Smooth muscle cell (in vitro differentiated cells): ENCODE results near the gene TGFB2. TPM values are rescaled to one million over a fixed set of nuclear protein-coding genes. Genes with fewer than 3 reads are reported as not detected.

Experiments
- DNase-seq: peaks from one replicate; lab custom pipeline; 2025; ENCODE audit not compliant: unreplicated experiment; lab: John Stamatoyannopoulos, UW
- H2AFZ ChIP-seq: fragments of 200-600 bp; sonication (generic); 2 replicates; pipeline ENCODE4 v1.6.0; 2016; ENCODE audit warnings: antibody characterized with exemption, low read depth, mild to moderate bottlenecking
- H3F3A ChIP-seq: fragments of 200-600 bp; sonication (generic); 2 replicates; pipeline ENCODE4 v1.6.0; 2017; ENCODE audit warnings: antibody characterized with exemption, low read depth
- H3K27ac ChIP-seq: fragments of 200-600 bp; sonication (generic); 2 replicates; pipeline ENCODE4 v1.5.1; 2016; ENCODE audit warnings: low read depth, mild to moderate bottlenecking
- H3K27me3 ChIP-seq: fragments of 200-600 bp; sonication (generic); 2 replicates; pipeline ENCODE4 v1.6.1; 2016; ENCODE audit warnings: low read depth, mild to moderate bottlenecking
- H3K36me3 ChIP-seq: fragments of 200-600 bp; sonication (generic); 2 replicates; pipeline ENCODE4 v1.5.1; 2016; ENCODE audit warnings: low read depth
- H3K4me1 ChIP-seq: fragments of 200-600 bp; sonication (generic); 2 replicates; pipeline ENCODE4 v1.5.1; 2016; ENCODE audit warnings: low read depth
- H3K4me2 ChIP-seq: fragments of 200-600 bp; sonication (generic); 2 replicates; pipeline ENCODE4 v1.6.0; 2016; ENCODE audit warnings: mild to moderate bottlenecking
- H3K4me3 ChIP-seq: fragments of 200-600 bp; sonication (generic); 2 replicates; pipeline ENCODE4 v1.5.1; 2016; ENCODE audit warnings: mild to moderate bottlenecking
- H3K79me2 ChIP-seq: fragments of 200-600 bp; sonication (generic); 2 replicates; pipeline ENCODE4 v1.6.0; 2016; ENCODE audit warnings: low read depth, mild to moderate bottlenecking
- H3K9ac ChIP-seq: fragments of 200-600 bp; sonication (generic); 2 replicates; pipeline ENCODE4 v1.6.0; 2016; ENCODE audit warnings: low read depth
- H3K9me3 ChIP-seq: fragments of 200-600 bp; sonication (generic); replicated peaks from 2 replicates; pipeline ENCODE4 v1.5.1; 2016; ENCODE audit warnings: low read depth
- H4K20me1 ChIP-seq: fragments of 200-600 bp; sonication (generic); 2 replicates; pipeline ENCODE4 v1.6.0; 2016; ENCODE audit warnings: low read depth
- WGBS: methylation state at CpG from one replicate; pipeline ENCODE4 v1.1.7; 2016; ENCODE audit warnings: low lambda C conversion rate; 5-methylcytosine and 5-hydroxymethylcytosine counted together
- polyA plus RNA-seq: library from polyadenylated mRNA; unstranded; fragments of >200 nt; fragmentation: Nextera tagmentation; extraction: Ambion mirVana; gene quantifications from 2 replicates; pipeline ENCODE4 v1.2.1, GENCODE V29; 2016
- total RNA-seq: library from RNA; depleted of rRNA; stranded (reverse); fragments of >200 nt; gene quantifications from 2 replicates; pipeline ENCODE4 v1.2.3, GENCODE V29; 2014
- TF ChIP-seq, protein P1 (sequence below): fragments of 200-600 bp; sonication (generic); IDR thresholded peaks from 2 replicates; pipeline ENCODE4 v1.5.1; 2017; ENCODE audit warnings: borderline replicate concordance, mild to moderate bottlenecking, antibody characterized with exemption; ENCODE audit not compliant: insufficient read depth, poor library complexity, severe bottlenecking

Gene TGFB2
- total and polyA plus RNA-seq, 2 experiments from 2014 or later, result 29.1 to 63.3 TPM

DNA sequence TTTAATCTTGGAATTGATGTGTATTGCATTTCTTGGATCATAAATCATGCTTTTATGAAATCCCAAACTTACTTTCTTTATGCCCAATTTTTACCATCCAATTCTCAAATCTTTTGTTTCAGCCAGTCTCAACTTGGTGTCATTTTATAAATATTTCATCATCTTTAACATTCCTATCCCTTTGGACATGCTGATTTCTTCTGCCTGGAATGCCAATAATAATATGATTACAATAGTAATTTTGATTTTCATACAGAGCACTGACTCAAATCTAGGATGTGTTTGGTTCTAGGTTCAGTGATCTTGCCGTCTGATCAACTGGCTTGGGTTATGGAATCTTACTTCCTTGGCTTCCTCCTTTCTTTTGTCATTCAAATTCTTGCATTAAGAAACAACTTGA, 47.3 kb upstream of the TGFB2 start:
- H3K27me3 ChIP-seq, result no peaks in the 10 kb centered on the region
- peaks cover 18% of the 10 kb centered on the region for H3K79me2 ChIP-seq
- peaks cover 32% of the 10 kb centered on the region for H4K20me1 ChIP-seq
- H3K4me2 ChIP-seq, result no peak overlapping the region
- 86% methylated on average over 1 of the region's 1 CpG for WGBS
- H3K36me3 ChIP-seq, result peaks cover 8% of the 10 kb centered on the region
- H3K27ac ChIP-seq, result no peak overlapping the region
- H3K9me3 ChIP-seq, result no peaks in the 10 kb centered on the region
- H2AFZ ChIP-seq, result no peak overlapping the region
- no peak overlapping the region for H3K9ac ChIP-seq
- TF ChIP-seq, protein P1, sequence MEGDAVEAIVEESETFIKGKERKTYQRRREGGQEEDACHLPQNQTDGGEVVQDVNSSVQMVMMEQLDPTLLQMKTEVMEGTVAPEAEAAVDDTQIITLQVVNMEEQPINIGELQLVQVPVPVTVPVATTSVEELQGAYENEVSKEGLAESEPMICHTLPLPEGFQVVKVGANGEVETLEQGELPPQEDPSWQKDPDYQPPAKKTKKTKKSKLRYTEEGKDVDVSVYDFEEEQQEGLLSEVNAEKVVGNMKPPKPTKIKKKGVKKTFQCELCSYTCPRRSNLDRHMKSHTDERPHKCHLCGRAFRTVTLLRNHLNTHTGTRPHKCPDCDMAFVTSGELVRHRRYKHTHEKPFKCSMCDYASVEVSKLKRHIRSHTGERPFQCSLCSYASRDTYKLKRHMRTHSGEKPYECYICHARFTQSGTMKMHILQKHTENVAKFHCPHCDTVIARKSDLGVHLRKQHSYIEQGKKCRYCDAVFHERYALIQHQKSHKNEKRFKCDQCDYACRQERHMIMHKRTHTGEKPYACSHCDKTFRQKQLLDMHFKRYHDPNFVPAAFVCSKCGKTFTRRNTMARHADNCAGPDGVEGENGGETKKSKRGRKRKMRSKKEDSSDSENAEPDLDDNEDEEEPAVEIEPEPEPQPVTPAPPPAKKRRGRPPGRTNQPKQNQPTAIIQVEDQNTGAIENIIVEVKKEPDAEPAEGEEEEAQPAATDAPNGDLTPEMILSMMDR, result no peak
- no peak for DNase-seq
- peaks cover 5% of the 10 kb centered on the region for H3K4me1 ChIP-seq
- no peak overlapping the region for H3K4me3 ChIP-seq
- H3F3A ChIP-seq, result no peaks in the 10 kb centered on the region

DNA sequence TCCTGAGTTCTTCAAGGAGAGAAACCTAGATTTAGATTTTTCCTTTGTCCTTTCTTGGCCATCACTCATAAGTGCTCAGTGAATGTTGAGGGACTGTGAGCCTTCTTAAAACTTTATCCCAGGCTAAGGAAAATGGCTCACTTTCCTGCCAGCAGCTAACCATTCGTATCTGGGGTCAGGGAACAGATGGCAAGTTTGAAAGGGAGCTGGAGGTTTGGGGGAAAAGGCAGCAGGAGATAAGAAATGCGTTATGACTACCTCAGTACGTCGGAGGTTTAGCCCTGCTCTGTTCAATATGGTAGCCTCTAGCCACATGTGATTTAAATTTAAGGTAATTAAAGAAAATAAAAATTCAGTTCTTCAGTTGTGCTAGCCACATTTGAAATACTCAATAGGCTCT, 46.7 kb upstream of the TGFB2 start:
- whole genome bisulfite sequencing, result 59% methylated on average over 4 of the region's 4 CpGs
- H3K4me1 ChIP-seq, result peaks cover 5% of the 10 kb centered on the region
- H3K4me2 ChIP-seq, result no peak overlapping the region
- no peak for DNase-seq
- H3K27ac ChIP-seq, result no peak overlapping the region
- no peak overlapping the region for H3K4me3 ChIP-seq
- H2AFZ ChIP-seq, result no peak overlapping the region
- TF ChIP-seq, protein P1, result no peak
- no peaks in the 10 kb centered on the region for H3F3A ChIP-seq
- peaks cover 17% of the 10 kb centered on the region for H3K79me2 ChIP-seq
- peaks cover 8% of the 10 kb centered on the region for H3K36me3 ChIP-seq
- no peak overlapping the region for H3K9ac ChIP-seq
- no peaks in the 10 kb centered on the region for H3K27me3 ChIP-seq
- peaks cover 26% of the 10 kb centered on the region for H4K20me1 ChIP-seq
- no peaks in the 10 kb centered on the region for H3K9me3 ChIP-seq

DNA sequence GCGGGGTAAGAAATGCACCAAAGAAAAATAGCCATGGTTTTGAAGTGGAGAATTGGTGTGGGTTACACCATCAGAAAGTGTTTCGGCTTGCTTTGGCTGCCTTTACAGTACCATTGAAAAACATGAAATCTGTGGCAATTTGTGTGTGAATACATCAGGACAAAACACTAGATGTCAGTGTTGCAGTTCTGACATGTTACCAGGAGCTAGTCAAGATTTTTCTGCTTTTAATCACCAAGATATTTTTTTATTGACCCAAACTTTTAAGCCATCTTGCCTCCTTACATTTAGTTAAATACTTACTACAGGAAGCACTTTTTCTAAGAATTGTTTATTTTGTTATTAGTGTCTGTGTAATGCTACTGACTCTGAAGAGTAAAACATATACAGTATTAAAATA, 45.7 kb upstream of the TGFB2 start:
- no peak for DNase-seq
- Histone ChIP-seq H3K4me2 (no peak overlapping the region), H2AFZ (no peak overlapping the region)

DNA sequence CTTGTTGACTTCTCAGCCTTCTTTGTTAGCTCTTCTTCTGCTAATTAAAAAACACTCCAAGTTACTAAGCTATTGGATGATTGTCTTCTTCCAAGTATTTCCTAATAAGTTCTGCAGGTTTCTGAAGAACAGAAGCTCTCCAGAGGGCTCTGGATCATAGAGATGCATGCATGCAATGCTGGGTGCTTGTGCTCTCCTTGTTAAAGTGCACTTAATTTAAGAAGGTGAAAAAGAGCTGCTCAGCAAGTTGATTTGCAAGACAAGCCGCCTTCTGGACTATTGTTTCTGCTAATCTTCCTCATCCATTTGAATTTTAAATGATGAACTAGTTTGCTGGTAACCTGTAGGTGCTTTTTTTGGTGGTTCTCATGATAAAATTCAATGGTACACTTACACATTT, 43.9 kb upstream of the TGFB2 start:
- H3K9me3 ChIP-seq, result no peaks in the 10 kb centered on the region
- H4K20me1 ChIP-seq, result peaks cover 15% of the 10 kb centered on the region
- no peaks in the 10 kb centered on the region for H3F3A ChIP-seq
- H3K79me2 ChIP-seq, result peaks cover 3% of the 10 kb centered on the region
- no peaks in the 10 kb centered on the region for H3K27me3 ChIP-seq
- H3K9ac ChIP-seq, result no peak overlapping the region
- TF ChIP-seq, protein P1, result no peak
- H3K4me3 ChIP-seq, result no peak overlapping the region
- 90% methylated on average over 1 of the region's 1 CpG for WGBS
- DNase-seq, result no peak
- H2AFZ ChIP-seq, result no peak overlapping the region
- H3K27ac ChIP-seq, result no peak overlapping the region
- no peak overlapping the region for H3K4me2 ChIP-seq
- H3K4me1 ChIP-seq, result peaks cover 5% of the 10 kb centered on the region
- peaks cover 4% of the 10 kb centered on the region for H3K36me3 ChIP-seq

More for the DNA sequence above, 45.7 kb upstream of the TGFB2 start:
- peaks cover 7% of the 10 kb centered on the region for H3K79me2 ChIP-seq
- H3K27ac ChIP-seq, result no peak overlapping the region
- no peak overlapping the region for H3K9ac ChIP-seq
- H4K20me1 ChIP-seq, result peaks cover 18% of the 10 kb centered on the region
- peaks cover 12% of the 10 kb centered on the region for H3K36me3 ChIP-seq
- no peaks in the 10 kb centered on the region for H3F3A ChIP-seq
- H3K9me3 ChIP-seq, result no peaks in the 10 kb centered on the region
- TF ChIP-seq, protein P1, result peak; percentile 48
- 64% methylated on average over 2 of the region's 2 CpGs for WGBS
- H3K4me1 ChIP-seq, result peaks cover 5% of the 10 kb centered on the region
- H3K4me3 ChIP-seq, result no peak overlapping the region
- H3K27me3 ChIP-seq, result no peaks in the 10 kb centered on the region
